ENCODE results near the gene SYT2.
"Not testable (repeated sequence)": the region's sequence is repeated elsewhere in the genome, so short reads cannot be mapped to it uniquely, and the experiment has no call there.

Gene SYT2

GRCh38 chr1:202553078-202553477, 157.2 kb downstream of the SYT2 start:
- peaks cover 12% of the 10 kb centered on the region; the same call in 1 of the 2 replicates for H3K4me1 ChIP-seq (ENCODE audit: control insufficient read depth, insufficient read depth, low read length)
- H3K27me3 ChIP-seq (ENCODE audit: control insufficient read depth, insufficient read depth, low read length); H3K36me3 ChIP-seq (ENCODE audit: control insufficient read depth, insufficient read depth, low read length); H3K9me3 ChIP-seq (ENCODE audit: control insufficient read depth, insufficient read depth, low read depth, low read length); H3K27ac ChIP-seq (ENCODE audit: low read depth, low read length); H3K9ac ChIP-seq (ENCODE audit: low read length); H3K4me3 ChIP-seq (ENCODE audit: low read depth, low read length): not testable (repeated sequence)

GRCh38 chr1:202552615-202553014, 157.6 kb downstream of the SYT2 start:
- not testable (repeated sequence) for H3K27ac ChIP-seq (ENCODE audit: low read depth, low read length); H3K9ac ChIP-seq (ENCODE audit: low read length); H3K9me3 ChIP-seq (ENCODE audit: control insufficient read depth, insufficient read depth, low read depth, low read length); H3K36me3 ChIP-seq (ENCODE audit: control insufficient read depth, insufficient read depth, low read length); H3K4me3 ChIP-seq (ENCODE audit: low read depth, low read length); H3K27me3 ChIP-seq (ENCODE audit: control insufficient read depth, insufficient read depth, low read length)
- H3K4me1 ChIP-seq (ENCODE audit: control insufficient read depth, insufficient read depth, low read length), result peaks cover 12% of the 10 kb centered on the region; the same call in 1 of the 2 replicates

GRCh38 chr1:202551683-202552082, 158.6 kb downstream of the SYT2 start:
- H3K27ac ChIP-seq (ENCODE audit: low read depth, low read length), result no peak overlapping the region
- no peak overlapping the region for H3K4me3 ChIP-seq (ENCODE audit: low read depth, low read length)
- H3K27me3 ChIP-seq (ENCODE audit: control insufficient read depth, insufficient read depth, low read length), result no peaks in the 10 kb centered on the region
- H3K9me3 ChIP-seq (ENCODE audit: control insufficient read depth, insufficient read depth, low read depth, low read length), result no peaks in the 10 kb centered on the region
- H3K9ac ChIP-seq (ENCODE audit: low read length), result no peak overlapping the region
- no peaks in the 10 kb centered on the region for H3K36me3 ChIP-seq (ENCODE audit: control insufficient read depth, insufficient read depth, low read length)
- peaks cover 12% of the 10 kb centered on the region; the same call in 1 of the 2 replicates for H3K4me1 ChIP-seq (ENCODE audit: control insufficient read depth, insufficient read depth, low read length)

- H3K4me1 ChIP-seq (ENCODE audit: control insufficient read depth, insufficient read depth, low read length), result peaks cover 12% of the 10 kb centered on the region; the same call in 1 of the 2 replicates
- not testable (repeated sequence) for H3K9ac ChIP-seq (ENCODE audit: low read length); H3K4me3 ChIP-seq (ENCODE audit: low read depth, low read length); H3K27me3 ChIP-seq (ENCODE audit: control insufficient read depth, insufficient read depth, low read length); H3K36me3 ChIP-seq (ENCODE audit: control insufficient read depth, insufficient read depth, low read length); H3K27ac ChIP-seq (ENCODE audit: low read depth, low read length); H3K9me3 ChIP-seq (ENCODE audit: control insufficient read depth, insufficient read depth, low read depth, low read length)
Measured at GRCh38 chr1:202550088-202550487, 160.2 kb downstream of the SYT2 start.

- Histone ChIP-seq H3K4me1 (ENCODE audit: control insufficient read depth, insufficient read depth, low read length) (peaks cover 3% of the 10 kb centered on the region; the same call in 1 of the 2 replicates), H3K9me3 (ENCODE audit: control insufficient read depth, insufficient read depth, low read depth, low read length) (no peaks in the 10 kb centered on the region), H3K9ac (ENCODE audit: low read length) (no peak overlapping the region), H3K27ac (ENCODE audit: low read depth, low read length) (no peak overlapping the region), H3K4me3 (ENCODE audit: low read depth, low read length) (no peak overlapping the region), H3K36me3 (ENCODE audit: control insufficient read depth, insufficient read depth, low read length) (no peaks in the 10 kb centered on the region), H3K27me3 (ENCODE audit: control insufficient read depth, insufficient read depth, low read length) (no peaks in the 10 kb centered on the region)
Measured at GRCh38 chr1:202547215-202547614, 163.0 kb downstream of the SYT2 start.

GRCh38 chr1:202546796-202547195, 163.5 kb downstream of the SYT2 start:
- not testable (repeated sequence) for H3K27ac ChIP-seq (ENCODE audit: low read depth, low read length); H3K4me3 ChIP-seq (ENCODE audit: low read depth, low read length); H3K4me1 ChIP-seq (ENCODE audit: control insufficient read depth, insufficient read depth, low read length)

GRCh38 chr1:202546377-202546776, 163.9 kb downstream of the SYT2 start:
- not testable (repeated sequence) for H3K9ac ChIP-seq (ENCODE audit: low read length); H3K27me3 ChIP-seq (ENCODE audit: control insufficient read depth, insufficient read depth, low read length); H3K36me3 ChIP-seq (ENCODE audit: control insufficient read depth, insufficient read depth, low read length); H3K4me1 ChIP-seq (ENCODE audit: control insufficient read depth, insufficient read depth, low read length); H3K27ac ChIP-seq (ENCODE audit: low read depth, low read length); H3K9me3 ChIP-seq (ENCODE audit: control insufficient read depth, insufficient read depth, low read depth, low read length); H3K4me3 ChIP-seq (ENCODE audit: low read depth, low read length)

More at GRCh38 chr1:202546796-202547195, 163.5 kb downstream of the SYT2 start:
- not testable (repeated sequence) for H3K27me3 ChIP-seq (ENCODE audit: control insufficient read depth, insufficient read depth, low read length); H3K9me3 ChIP-seq (ENCODE audit: control insufficient read depth, insufficient read depth, low read depth, low read length); H3K9ac ChIP-seq (ENCODE audit: low read length); H3K36me3 ChIP-seq (ENCODE audit: control insufficient read depth, insufficient read depth, low read length)

GRCh38 chr1:202545647-202546303, 164.5 kb downstream of the SYT2 start:
- H3K4me1 ChIP-seq (ENCODE audit: control insufficient read depth, insufficient read depth, low read length); H3K9ac ChIP-seq (ENCODE audit: low read length); H3K27me3 ChIP-seq (ENCODE audit: control insufficient read depth, insufficient read depth, low read length); H3K9me3 ChIP-seq (ENCODE audit: control insufficient read depth, insufficient read depth, low read depth, low read length); H3K27ac ChIP-seq (ENCODE audit: low read depth, low read length); H3K4me3 ChIP-seq (ENCODE audit: low read depth, low read length); H3K36me3 ChIP-seq (ENCODE audit: control insufficient read depth, insufficient read depth, low read length): not testable (repeated sequence)

- not testable (repeated sequence) for H3K27ac ChIP-seq (ENCODE audit: low read depth, low read length); H3K9me3 ChIP-seq (ENCODE audit: control insufficient read depth, insufficient read depth, low read depth, low read length); H3K4me1 ChIP-seq (ENCODE audit: control insufficient read depth, insufficient read depth, low read length); H3K9ac ChIP-seq (ENCODE audit: low read length); H3K36me3 ChIP-seq (ENCODE audit: control insufficient read depth, insufficient read depth, low read length); H3K27me3 ChIP-seq (ENCODE audit: control insufficient read depth, insufficient read depth, low read length); H3K4me3 ChIP-seq (ENCODE audit: low read depth, low read length)
Measured at GRCh38 chr1:202544766-202545449, 165.3 kb downstream of the SYT2 start.

- not testable (repeated sequence) for H3K27ac ChIP-seq (ENCODE audit: low read depth, low read length); H3K4me3 ChIP-seq (ENCODE audit: low read depth, low read length); H3K36me3 ChIP-seq (ENCODE audit: control insufficient read depth, insufficient read depth, low read length); H3K9me3 ChIP-seq (ENCODE audit: control insufficient read depth, insufficient read depth, low read depth, low read length); H3K9ac ChIP-seq (ENCODE audit: low read length); H3K27me3 ChIP-seq (ENCODE audit: control insufficient read depth, insufficient read depth, low read length)
- H3K4me1 ChIP-seq (ENCODE audit: control insufficient read depth, insufficient read depth, low read length), result peaks cover 20% of the 10 kb centered on the region
Measured at GRCh38 chr1:202543537-202543936, 166.7 kb downstream of the SYT2 start.

GRCh38 chr1:202542415-202542814, 167.8 kb downstream of the SYT2 start:
- H3K4me3 ChIP-seq (ENCODE audit: low read depth, low read length); H3K36me3 ChIP-seq (ENCODE audit: control insufficient read depth, insufficient read depth, low read length); H3K9me3 ChIP-seq (ENCODE audit: control insufficient read depth, insufficient read depth, low read depth, low read length); H3K9ac ChIP-seq (ENCODE audit: low read length); H3K27me3 ChIP-seq (ENCODE audit: control insufficient read depth, insufficient read depth, low read length); H3K27ac ChIP-seq (ENCODE audit: low read depth, low read length): not testable (repeated sequence)
- peaks cover 20% of the 10 kb centered on the region for H3K4me1 ChIP-seq (ENCODE audit: control insufficient read depth, insufficient read depth, low read length)

All from HUES6 (cell line).